GM21423 (cell line): ENCODE data around the gene NES.

Experiments
- ATAC-seq: cut with Tn5 transposase; IDR thresholded peaks from one replicate; pipeline ENCODE4 v1.9.1; 2021; ENCODE audit warnings: mild to moderate bottlenecking, moderate library complexity; ENCODE audit not compliant: unreplicated experiment

The NES gene

DNA sequence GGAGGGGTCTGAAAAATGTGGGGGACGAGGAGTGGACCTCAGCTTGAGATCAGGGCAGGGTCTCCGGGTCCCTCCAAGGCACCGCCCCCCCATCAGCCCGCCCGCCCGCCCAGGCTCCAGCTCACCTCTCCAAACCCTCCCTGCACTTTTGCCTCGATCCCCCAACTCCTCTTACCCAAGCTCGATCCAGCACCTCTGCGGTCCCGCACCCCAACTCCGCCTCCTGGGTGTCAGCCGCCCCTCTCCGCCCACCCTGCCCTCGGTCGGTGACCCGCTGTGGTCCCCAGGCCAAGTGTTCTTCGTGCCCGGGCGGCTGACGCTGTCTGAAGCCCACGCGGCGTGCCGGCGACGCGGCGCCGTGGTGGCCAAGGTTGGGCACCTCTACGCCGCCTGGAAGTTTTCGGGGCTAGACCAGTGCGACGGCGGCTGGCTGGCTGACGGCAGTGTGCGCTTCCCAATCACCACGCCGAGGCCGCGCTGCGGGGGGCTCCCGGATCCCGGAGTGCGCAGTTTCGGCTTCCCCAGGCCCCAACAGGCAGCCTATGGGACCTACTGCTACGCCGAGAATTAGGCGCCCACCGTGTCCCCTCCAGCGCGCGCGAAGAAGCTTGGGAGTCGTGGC lies 52.3 kb downstream of the NES start:
- ATAC-seq: no peak

DNA sequence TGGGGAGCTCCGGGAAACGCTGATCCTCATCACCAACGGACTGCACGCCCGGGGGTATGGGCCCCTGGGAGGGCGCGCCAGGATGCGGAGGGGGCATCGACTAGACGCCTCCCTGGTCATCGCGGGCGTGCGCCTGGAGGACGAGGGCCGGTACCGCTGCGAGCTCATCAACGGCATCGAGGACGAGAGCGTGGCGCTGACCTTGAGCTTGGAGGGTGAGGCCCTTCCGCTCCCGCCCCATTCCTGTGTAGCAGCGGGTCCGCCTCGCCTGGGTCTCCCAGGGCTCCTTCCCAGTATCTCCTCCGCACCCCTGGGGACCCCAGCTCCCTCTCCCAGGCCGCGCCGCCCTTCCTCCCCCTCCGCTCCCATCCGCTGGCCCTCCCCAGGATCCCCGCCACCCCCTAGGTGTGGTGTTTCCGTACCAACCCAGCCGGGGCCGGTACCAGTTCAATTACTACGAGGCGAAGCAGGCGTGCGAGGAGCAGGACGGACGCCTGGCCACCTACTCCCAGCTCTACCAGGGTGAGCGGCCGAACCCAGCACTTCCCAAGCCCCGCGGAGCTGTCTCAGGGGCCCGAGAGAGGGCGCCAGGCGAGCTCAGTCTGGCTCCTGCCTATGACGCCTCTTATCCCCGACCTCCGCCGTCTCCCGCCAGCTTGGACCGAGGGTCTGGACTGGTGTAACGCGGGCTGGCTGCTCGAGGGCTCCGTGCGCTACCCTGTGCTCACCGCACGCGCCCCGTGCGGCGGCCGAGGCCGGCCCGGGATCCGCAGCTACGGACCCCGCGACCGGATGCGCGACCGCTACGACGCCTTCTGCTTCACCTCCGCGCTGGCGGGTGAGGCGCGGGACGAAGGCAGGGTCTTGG lies 53.0 kb downstream of the NES start:
- ATAC-seq: no peak

DNA sequence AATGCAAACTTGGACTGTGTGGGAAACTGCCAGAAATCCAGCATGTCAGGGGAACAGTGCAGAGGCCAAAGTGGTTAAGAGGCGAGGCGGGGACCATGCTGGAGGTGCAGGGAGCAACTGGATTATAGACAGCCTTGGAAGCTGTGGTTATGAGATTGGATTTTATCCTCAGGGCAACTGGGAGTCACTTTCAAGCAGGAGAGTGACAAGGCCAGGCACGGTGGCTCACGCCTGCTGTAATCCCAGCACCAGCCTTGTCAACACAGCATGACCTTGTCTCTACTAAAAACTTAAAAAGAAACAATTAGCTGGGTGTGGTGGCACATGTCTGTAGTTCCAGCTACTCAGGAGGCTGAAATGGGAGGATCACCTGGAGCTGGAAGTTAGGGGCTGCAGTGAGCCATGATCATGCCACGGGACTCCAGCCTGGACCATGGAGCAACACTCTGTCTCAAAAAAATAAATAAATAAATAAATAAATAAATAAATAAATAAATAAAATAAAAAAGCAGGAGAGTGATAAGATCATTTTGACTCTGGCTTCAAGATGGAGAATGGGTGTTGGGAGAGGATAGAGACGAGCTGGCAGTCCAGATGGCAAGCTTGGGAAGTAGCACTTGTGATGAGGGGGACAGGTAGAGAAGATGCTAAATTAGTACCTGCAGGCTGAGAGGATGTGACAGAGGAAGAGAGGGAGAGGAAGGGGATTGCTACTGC lies 54.5 kb downstream of the NES start:
- ATAC-seq: no peak

DNA sequence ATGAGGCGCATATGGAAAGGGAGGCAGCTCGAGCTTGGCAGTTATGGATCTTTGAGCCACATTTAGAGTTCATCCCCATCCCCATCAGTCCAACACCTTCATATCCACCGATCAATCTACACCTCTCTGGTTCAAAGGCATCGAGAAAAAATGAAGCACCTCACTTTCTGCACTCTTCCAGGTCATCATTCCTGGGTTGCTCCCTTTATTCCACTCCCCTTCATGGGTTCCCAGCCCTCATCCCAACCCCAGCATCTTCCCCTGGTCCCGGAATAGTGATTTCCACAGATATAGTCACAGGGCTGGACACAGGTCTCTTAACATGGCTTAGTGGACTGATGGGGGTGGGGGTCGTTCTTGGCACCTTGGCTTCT lies 57.6 kb downstream of the NES start:
- no peak for ATAC-seq

DNA sequence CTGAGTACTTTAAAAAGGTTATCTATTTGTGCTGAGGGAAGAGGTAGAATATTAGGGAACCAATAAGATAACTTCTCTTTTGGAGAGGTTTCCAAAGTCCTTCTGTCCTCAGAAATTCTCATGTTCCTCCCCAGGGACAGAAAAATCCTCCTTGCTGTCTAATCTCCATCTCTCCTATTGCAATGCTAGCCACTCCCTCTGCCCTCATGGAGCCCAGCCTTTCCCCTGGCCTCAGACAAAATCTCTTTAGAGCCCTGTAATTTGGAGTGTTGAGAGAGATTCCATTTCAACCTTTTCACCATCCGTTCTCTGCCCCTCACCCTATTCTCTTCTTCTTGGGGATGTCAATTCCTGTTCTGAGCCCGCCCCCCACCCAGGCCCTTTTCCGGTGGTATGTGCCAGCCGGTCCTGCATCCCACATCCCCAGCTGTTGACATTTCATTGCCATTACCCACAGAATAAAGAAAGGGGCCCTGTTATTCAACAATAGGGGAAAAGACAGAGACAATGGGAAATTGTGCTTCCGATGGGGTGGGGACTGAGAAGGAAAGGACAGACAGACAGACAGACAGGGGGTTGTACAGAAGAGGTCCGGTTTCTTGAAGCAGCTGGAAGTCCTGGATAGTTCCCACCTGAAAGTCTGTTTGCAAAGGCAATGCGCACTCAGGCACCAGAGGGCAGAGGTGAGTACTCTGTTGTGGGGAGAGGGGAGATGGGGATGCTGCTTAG lies 58.2 kb downstream of the NES start, which contains the start of gene HAPLN2:
HAPLN2 (plus strand) TSS at position 563 of the 729 bp plus-strand sequence. CDS start 4,076 bp downstream, outside the sequence.
- ATAC-seq: no peak
